Sigmoid colon (tissue), 7 donors: Measurements from ENCODE around the gene TRIM33. TPM values are rescaled to one million over a fixed set of nuclear protein-coding genes. Genes with fewer than 3 reads are reported as not detected.

Experiments
- DNase-seq: peaks from one replicate; pipeline ENCODE4 v3.0.0-alpha.2; 2019
- H3K27ac ChIP-seq, 4 donors: fragments of 200-600 bp; sonication (generic); one replicate each; pipeline ENCODE4 v1.5.1; 2016 to 2019; ENCODE audit warnings: mild to moderate bottlenecking in 1 of 4
- H3K27me3 ChIP-seq, 3 donors: fragments of 200-600 bp; sonication (generic); one replicate each; pipeline ENCODE4 v1.5.1; 2019; ENCODE audit warnings: mild to moderate bottlenecking in 1 of 3
- H3K36me3 ChIP-seq, 4 donors: fragments of 200-600 bp; sonication (generic); one replicate each; pipeline ENCODE4 v1.5.1; 2016 to 2019
- H3K4me1 ChIP-seq, 4 donors: fragments of 200-600 bp; sonication (generic); one replicate each; pipeline ENCODE4 v1.5.1; 2017 to 2019
- H3K4me3 ChIP-seq, 4 donors: fragments of 200-600 bp; sonication (generic); one replicate each; pipeline ENCODE4 v1.5.1; 2017 to 2019; ENCODE audit warnings: mild to moderate bottlenecking in 2 of 4, moderate library complexity in 1 of 4
- H3K9me3 ChIP-seq, 4 donors: fragments of 200-600 bp in 3 of 4; sonication (generic) in 3 of 4; one replicate each; pipeline versions ENCODE4 v1.5.1 to v1.6.1; 2013 to 2019
- EP300 ChIP-seq, 4 donors: sonication (generic); formaldehyde crosslinking; IDR thresholded peaks; one replicate each; pipeline ENCODE4 v1.6.1; 2017; ENCODE audit warnings: antibody characterized with exemption in 4 of 4
- POLR2A ChIP-seq, 2 donors: fragments of 450-650 bp; IDR thresholded peaks; one replicate each; pipeline ENCODE4 v1.6.1; 2016; ENCODE audit warnings: antibody characterized with exemption in 2 of 2, mild to moderate bottlenecking in 2 of 2, moderate library complexity in 2 of 2
- POLR2AphosphoS5 ChIP-seq, 4 donors: sonication (generic); formaldehyde crosslinking; IDR thresholded peaks; one replicate each; pipeline ENCODE4 v1.6.1; 2017; ENCODE audit warnings: antibody characterized with exemption in 4 of 4
- WGBS, 2 donors: extraction: QIAGEN DNeasy Blood & Tissue Kit; methylation state at CpG; one replicate each; pipeline ENCODE4 v1.1.7; 2013; 5-methylcytosine and 5-hydroxymethylcytosine counted together
- intact Hi-C: fragments of 100-400 bp; cut with DNase I; formaldehyde crosslinking; loops from one replicate; pipeline ENCODE4 v1.15.1; 2023
- polyA plus RNA-seq, 3 donors: library from polyadenylated mRNA; stranded (reverse); fragments of 200-250 nt; gene quantifications; one replicate each; pipeline ENCODE4 v1.2.3, GENCODE V29; 2013
- total RNA-seq, 4 donors: library from RNA; depleted of rRNA; stranded (reverse); fragments of >200 nt; gene quantifications; one replicate each; pipeline ENCODE4 v1.1.0, GENCODE V29; 2016
- TF ChIP-seq, protein P1 (sequence below), 4 experiments: fragments of 450-650 bp in 3 of 4; fragments of 200-600 bp in 1 of 4; IDR thresholded peaks; one replicate each; pipeline ENCODE4 v1.5.1; 2016 to 2019; ENCODE audit warnings: antibody characterized with exemption in 4 of 4, mild to moderate bottlenecking in 3 of 4, moderate library complexity in 2 of 4
- donor health status: healthy with polysubstance abuse.
- donor health status: Bipolar disorder and iron deficiency.
- donor health status: healthy.

Gene TRIM33
- total and polyA plus RNA-seq, 7 donors, result 4.6 to 42.0 (median 38.7) TPM

DNA sequence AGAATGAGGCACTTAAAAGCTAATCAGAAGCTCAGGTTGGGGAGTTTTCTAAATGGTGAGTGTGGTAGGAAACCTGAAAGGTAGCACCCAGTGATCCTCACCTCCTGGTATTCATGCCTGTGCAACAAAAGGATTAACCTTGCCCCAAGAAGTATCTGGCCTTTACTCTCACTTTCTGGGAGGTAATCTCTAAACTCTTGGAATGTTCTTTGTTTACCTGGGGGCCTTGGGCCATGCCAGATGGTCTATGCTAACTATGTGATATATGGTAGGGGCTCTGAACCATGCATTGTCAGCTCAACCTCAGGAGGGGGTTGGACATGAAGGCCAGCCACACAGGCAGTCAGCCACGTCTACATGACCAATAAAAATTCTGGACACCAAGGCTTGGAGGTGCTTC, 24.4 kb upstream of the TRIM33 start:
- no peaks in the 10 kb centered on the region for H3K27me3 ChIP-seq
- H3K4me1 ChIP-seq, result no peaks in the 10 kb centered on the region
- no peak for DNase-seq
- no peak overlapping the region for H3K27ac ChIP-seq
- no peaks in the 10 kb centered on the region for H3K36me3 ChIP-seq
- intact Hi-C loops, result no loop called here
- no peaks in the 10 kb centered on the region for H3K9me3 ChIP-seq
- TF ChIP-seq POLR2A (IDR thresholded peaks at IDR 0.05) (no peak), EP300 (IDR thresholded peaks at IDR 0.05) (no peak), POLR2AphosphoS5 (IDR thresholded peaks at IDR 0.05) (no peak)
- 49 to 53% methylated on average over 1 of the region's 1 CpG for WGBS, 2 donors
- H3K4me3 ChIP-seq, result no peak overlapping the region

DNA sequence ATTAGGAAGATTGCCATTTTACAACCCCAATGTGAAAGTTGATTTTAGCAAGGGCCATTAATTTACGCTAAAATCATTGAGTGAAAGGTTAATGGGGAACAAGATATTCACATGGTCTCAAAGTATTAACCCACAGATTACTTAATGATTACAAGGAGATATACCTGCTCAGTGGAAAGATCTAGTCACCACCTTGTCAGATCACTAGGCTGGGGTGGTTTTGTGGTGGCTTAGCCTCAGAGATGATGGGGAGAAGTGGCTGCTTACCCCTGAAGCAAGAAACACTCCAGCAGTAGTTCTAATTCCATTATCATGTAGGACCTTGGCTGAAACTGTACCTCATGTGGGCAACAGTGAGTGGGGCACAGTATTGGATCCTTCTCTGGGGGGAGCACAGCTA, 20.1 kb upstream of the TRIM33 start:
- Histone ChIP-seq H3K27ac (no peak overlapping the region), H3K9me3 (no peaks in the 10 kb centered on the region), H3K36me3 (no peaks in the 10 kb centered on the region), H3K4me3 (no peak overlapping the region), H3K27me3 (no peaks in the 10 kb centered on the region), H3K4me1 (no peaks in the 10 kb centered on the region)
- WGBS, 2 donors, result 0 to 96% methylated on average over 1 of the region's 1 CpG
- no peak for DNase-seq
- TF ChIP-seq EP300 (IDR thresholded peaks at IDR 0.05) (no peak), POLR2AphosphoS5 (IDR thresholded peaks at IDR 0.05) (no peak)
- TF ChIP-seq, protein P1, sequence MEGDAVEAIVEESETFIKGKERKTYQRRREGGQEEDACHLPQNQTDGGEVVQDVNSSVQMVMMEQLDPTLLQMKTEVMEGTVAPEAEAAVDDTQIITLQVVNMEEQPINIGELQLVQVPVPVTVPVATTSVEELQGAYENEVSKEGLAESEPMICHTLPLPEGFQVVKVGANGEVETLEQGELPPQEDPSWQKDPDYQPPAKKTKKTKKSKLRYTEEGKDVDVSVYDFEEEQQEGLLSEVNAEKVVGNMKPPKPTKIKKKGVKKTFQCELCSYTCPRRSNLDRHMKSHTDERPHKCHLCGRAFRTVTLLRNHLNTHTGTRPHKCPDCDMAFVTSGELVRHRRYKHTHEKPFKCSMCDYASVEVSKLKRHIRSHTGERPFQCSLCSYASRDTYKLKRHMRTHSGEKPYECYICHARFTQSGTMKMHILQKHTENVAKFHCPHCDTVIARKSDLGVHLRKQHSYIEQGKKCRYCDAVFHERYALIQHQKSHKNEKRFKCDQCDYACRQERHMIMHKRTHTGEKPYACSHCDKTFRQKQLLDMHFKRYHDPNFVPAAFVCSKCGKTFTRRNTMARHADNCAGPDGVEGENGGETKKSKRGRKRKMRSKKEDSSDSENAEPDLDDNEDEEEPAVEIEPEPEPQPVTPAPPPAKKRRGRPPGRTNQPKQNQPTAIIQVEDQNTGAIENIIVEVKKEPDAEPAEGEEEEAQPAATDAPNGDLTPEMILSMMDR (IDR thresholded peaks at IDR 0.05), result no peak
- intact Hi-C loops, result no loop called here

DNA sequence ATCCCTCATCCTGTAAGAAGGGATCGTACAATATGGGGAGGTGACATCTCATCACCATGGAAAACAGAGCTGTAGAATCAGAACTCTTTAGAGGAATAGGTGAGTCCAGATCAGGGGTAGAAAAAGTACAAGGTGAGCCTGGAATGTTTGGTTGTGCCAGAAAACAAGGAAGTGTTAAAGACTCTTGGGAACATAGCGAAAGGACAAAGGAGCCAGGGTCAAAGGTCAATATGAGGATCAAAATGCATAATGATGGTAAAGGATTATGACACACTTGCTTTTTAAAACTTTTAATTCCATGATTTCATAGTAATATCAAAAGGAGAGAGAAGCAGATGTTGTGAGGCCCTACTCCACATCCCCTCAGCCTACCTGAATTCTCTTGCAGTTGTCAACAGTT, 19.2 kb upstream of the TRIM33 start:
- H3K36me3 ChIP-seq, result no peaks in the 10 kb centered on the region
- H3K9me3 ChIP-seq, result no peaks in the 10 kb centered on the region
- no peak for DNase-seq
- intact Hi-C loops, result no loop called here
- H3K27ac ChIP-seq, result no peak overlapping the region
- TF ChIP-seq POLR2A (IDR thresholded peaks at IDR 0.05), result no peak
- no peak for TF ChIP-seq POLR2AphosphoS5 (IDR thresholded peaks at IDR 0.05)
- TF ChIP-seq, protein P1 (IDR thresholded peaks at IDR 0.05), result no peak
- no peak for TF ChIP-seq EP300 (IDR thresholded peaks at IDR 0.05)
- WGBS, 2 donors, result 66 to 89% methylated on average over 2 of the region's 2 CpGs
- H3K4me3 ChIP-seq, result no peak overlapping the region
- H3K4me1 ChIP-seq, result no peaks in the 10 kb centered on the region
- H3K27me3 ChIP-seq, result no peaks in the 10 kb centered on the region

DNA sequence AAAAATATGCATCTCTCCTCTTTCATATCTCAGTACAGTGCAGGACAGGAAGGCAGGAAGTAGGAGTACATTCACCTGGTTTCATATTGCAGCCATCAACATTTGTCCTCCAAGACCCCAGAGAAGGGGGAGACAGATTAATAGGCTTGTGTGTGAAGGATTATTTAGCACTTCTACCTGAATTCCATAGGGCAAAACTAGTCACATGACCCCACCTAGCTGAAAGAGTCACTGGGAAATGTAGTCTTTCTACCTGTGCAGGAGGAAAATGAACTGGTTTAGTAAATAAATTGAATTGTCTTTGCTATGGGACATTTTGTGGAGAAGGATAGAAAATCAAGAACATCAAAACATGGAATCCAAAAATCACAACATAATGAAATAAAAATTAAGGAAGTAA, 13.9 kb upstream of the TRIM33 start:
- intact Hi-C loops, result no loop called here
- no peaks in the 10 kb centered on the region for H3K27me3 ChIP-seq
- TF ChIP-seq POLR2AphosphoS5 (IDR thresholded peaks at IDR 0.05) (no peak), POLR2A (IDR thresholded peaks at IDR 0.05) (no peak)
- TF ChIP-seq, protein P1 (IDR thresholded peaks at IDR 0.05), result no peak
- no peaks in the 10 kb centered on the region for H3K4me1 ChIP-seq
- no peaks in the 10 kb centered on the region for H3K9me3 ChIP-seq
- DNase-seq, result no peak
- H3K36me3 ChIP-seq, result no peaks in the 10 kb centered on the region
- no peak overlapping the region for H3K4me3 ChIP-seq
- no peak overlapping the region for H3K27ac ChIP-seq

DNA sequence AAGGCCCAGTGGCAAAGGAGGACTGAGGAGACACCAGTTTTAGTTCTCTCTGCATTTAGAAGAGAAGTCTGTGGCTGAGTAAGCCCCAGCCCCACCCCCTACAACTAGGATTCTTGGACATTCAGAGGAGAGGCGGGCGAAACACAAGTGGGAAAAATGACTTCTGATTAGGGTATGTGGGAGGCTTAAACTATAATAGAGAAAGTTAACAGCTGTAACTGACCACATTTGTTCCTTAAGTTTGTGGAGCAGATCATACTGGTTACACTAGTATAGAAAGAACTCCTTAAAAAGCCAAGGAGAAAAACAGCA, 11.2 kb upstream of the TRIM33 start:
- DNase-seq, result no peak
- TF ChIP-seq EP300 (IDR thresholded peaks at IDR 0.05), result no peak
- H3K27me3 ChIP-seq, result no peaks in the 10 kb centered on the region
- no peak overlapping the region for H3K27ac ChIP-seq
- no peaks in the 10 kb centered on the region for H3K4me1 ChIP-seq
- intact Hi-C loops, result no loop called here
- H3K36me3 ChIP-seq, result no peaks in the 10 kb centered on the region
- no peaks in the 10 kb centered on the region for H3K9me3 ChIP-seq
- 84 to 88% methylated on average over 2 of the region's 2 CpGs for WGBS, 2 donors
- H3K4me3 ChIP-seq, result no peak overlapping the region

DNA sequence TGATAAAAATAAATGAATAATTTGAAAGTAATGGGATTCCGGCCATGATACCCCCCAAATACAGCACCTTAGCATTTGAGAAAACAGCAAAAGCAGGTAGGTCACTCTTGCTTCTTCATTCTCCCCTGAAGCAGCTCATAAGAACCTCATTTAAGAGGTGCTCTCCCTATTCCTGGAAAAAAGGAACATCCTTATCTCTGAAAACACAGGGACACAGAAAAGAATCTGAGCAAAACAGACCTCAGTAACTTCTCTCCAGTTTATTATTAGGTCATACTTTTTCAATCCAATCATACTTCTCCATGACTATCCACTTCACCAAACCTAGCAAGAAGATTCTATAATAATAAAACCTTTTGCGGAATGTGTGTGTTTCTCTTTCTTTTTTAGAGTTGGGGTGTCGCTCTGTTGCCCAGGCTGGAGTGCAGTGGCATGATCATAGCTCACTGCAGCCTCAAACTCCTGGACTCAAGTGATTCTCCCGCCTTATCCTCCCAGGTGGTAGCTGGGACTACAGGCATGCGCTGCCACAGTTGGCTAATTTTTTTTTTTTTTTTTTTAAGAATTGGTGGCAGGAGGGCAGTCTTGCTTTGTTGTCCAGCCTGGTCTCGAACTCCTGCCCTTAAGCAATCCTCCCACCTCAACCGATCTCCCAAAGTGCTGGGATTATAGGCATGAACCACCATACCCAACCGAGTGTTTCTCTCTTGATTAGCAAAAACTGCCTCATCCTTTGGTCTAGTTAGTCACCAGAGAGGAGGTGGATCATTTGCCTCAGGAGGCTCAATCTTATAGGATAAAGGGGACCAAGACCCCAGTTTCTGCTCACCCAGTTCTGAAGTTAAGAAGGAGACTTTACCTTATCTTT, 10.6 kb upstream of the TRIM33 start:
- intact Hi-C loops, result no loop called here
- H3K4me1 ChIP-seq, result no peaks in the 10 kb centered on the region
- no peaks in the 10 kb centered on the region for H3K9me3 ChIP-seq
- H3K4me3 ChIP-seq, result no peak overlapping the region
- H3K27me3 ChIP-seq, result no peaks in the 10 kb centered on the region
- DNase-seq, result no peak
- WGBS, 2 donors, result 89 to 92% methylated on average over 8 of the region's 8 CpGs
- H3K27ac ChIP-seq, result no peak overlapping the region
- no peaks in the 10 kb centered on the region for H3K36me3 ChIP-seq
- TF ChIP-seq, protein P1 (IDR thresholded peaks at IDR 0.05), result no peak
- TF ChIP-seq POLR2AphosphoS5 (IDR thresholded peaks at IDR 0.05) (no peak), POLR2A (IDR thresholded peaks at IDR 0.05) (no peak), EP300 (IDR thresholded peaks at IDR 0.05) (no peak)
